ENCODE measurements around the gene RAB3D. TPM values are rescaled to one million over a fixed set of nuclear protein-coding genes. Genes with fewer than 3 reads are reported as not detected.
A peak's percentile ranks its signal among the peaks of the same experiment; 100 is the strongest.

The RAB3D gene
- total RNA-seq, 1 experiment from 2014 or later, result 35.0 TPM

DNA sequence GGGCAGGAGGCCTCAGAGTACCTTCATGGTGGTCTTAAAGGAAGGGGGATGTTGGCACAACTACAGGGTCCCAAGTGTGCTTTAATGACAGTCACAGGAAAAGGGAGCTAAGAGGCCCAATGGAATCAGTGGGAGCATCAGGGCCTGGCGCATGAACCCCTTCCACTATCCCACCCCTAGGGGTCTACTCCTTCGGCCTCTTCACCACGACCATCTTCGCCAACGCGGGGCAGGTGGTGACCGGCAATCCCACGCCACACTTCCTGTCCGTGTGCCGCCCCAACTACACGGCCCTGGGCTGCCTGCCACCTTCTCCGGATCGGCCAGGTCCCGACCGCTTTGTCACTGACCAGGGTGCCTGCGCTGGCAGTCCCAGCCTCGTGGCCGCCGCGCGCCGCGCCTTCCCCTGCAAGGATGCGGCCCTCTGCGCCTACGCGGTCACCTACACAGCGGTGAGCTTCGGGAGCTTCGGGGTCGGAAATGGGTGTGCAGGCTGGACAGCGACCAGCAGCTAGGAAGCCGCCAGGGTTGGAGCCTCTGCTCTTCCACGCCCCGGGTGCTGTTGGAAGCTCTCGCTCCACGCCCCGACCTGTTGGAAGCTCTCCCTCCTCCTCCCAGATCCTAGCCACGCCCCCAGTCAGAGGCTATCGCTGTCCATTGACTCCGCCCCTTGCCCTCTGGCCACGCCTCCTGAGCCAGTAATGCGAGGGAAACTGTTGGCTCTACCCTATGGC is 21.7 kb upstream of the RAB3D start:
- ChIA-PET CTCF (no interaction called here), POLR2A (ENCODE audit: unreplicated experiment) (interaction anchor here (0.6 kb wide), 1 partner anchor 709 kb away, joined by 5 read pairs; no protein-coding TSS in a partner anchor)
- H3K4me1 ChIP-seq (replicated peaks; ENCODE audit: insufficient read depth), result peaks cover 15% of the 10 kb centered on the region
- no peaks in the 10 kb centered on the region for H3K9me2 ChIP-seq (ENCODE audit: insufficient read depth)
- peaks cover 1% of the 10 kb centered on the region; the same call in 1 of the 2 replicates for H3K79me2 ChIP-seq (ENCODE audit: low read depth)
- no peak overlapping the region for H2AFZ ChIP-seq
- no peak overlapping the region for H3K4me3 ChIP-seq
- peaks cover 11% of the 10 kb centered on the region; the same call in 1 of the 2 replicates for H3K36me3 ChIP-seq (ENCODE audit: low read depth)
- TF ChIP-seq, protein P1, sequence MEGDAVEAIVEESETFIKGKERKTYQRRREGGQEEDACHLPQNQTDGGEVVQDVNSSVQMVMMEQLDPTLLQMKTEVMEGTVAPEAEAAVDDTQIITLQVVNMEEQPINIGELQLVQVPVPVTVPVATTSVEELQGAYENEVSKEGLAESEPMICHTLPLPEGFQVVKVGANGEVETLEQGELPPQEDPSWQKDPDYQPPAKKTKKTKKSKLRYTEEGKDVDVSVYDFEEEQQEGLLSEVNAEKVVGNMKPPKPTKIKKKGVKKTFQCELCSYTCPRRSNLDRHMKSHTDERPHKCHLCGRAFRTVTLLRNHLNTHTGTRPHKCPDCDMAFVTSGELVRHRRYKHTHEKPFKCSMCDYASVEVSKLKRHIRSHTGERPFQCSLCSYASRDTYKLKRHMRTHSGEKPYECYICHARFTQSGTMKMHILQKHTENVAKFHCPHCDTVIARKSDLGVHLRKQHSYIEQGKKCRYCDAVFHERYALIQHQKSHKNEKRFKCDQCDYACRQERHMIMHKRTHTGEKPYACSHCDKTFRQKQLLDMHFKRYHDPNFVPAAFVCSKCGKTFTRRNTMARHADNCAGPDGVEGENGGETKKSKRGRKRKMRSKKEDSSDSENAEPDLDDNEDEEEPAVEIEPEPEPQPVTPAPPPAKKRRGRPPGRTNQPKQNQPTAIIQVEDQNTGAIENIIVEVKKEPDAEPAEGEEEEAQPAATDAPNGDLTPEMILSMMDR (conservative IDR thresholded peaks at IDR 0.05), result no peak
- TF ChIP-seq EZH2 (IDR thresholded peaks at IDR 0.05; ENCODE audit: low read depth), result no peak
- H3K9me3 ChIP-seq (ENCODE audit: insufficient read depth, low read depth), result no peaks in the 10 kb centered on the region
- BruUV-seq (replicated peaks), result no TSS peak
- no peak for DNase-seq
- peaks cover 2% of the 10 kb centered on the region; the same call in 1 of the 2 replicates for H4K20me1 ChIP-seq (ENCODE audit: insufficient read depth)
- peaks cover 32% of the 10 kb centered on the region; the same call in 1 of the 2 replicates for H3F3A ChIP-seq (ENCODE audit: insufficient read depth, low read depth)
- H3K4me2 ChIP-seq, result no peak overlapping the region
- H3K27me3 ChIP-seq (ENCODE audit: insufficient read depth, low read depth), result no peaks in the 10 kb centered on the region
- intact Hi-C loops (cut with micrococcal nuclease; ENCODE audit: unreplicated experiment), result no loop called here
- no peak overlapping the region for H3K27ac ChIP-seq

DNA sequence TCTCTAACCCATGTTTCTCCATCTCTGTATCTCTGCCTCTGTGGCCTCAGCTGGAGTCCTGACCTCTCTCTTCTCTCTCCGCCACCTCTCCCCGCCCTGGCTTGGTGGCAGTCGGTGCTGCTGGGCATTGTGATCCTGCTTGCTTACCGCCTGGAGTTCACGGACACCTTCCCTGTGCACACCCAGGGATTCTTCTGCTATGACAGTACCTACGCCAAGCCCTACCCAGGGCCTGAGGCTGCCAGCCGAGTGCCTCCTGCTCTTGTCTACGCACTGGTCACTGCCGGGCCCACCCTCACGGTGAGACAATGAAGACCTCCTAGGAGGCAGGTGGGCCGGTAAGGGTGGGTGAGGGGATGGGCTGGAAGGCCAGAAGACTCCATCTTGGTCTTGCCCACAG is 20.0 kb upstream of the RAB3D start:
- peaks cover 30% of the 10 kb centered on the region; the same call in 1 of the 2 replicates for H3F3A ChIP-seq (ENCODE audit: insufficient read depth, low read depth)
- H3K4me2 ChIP-seq, result no peak overlapping the region; the same call in 1 of the 2 replicates
- ChIA-PET CTCF (no interaction called here), POLR2A (ENCODE audit: unreplicated experiment) (no interaction called here)
- no peaks in the 10 kb centered on the region for H3K9me3 ChIP-seq (ENCODE audit: insufficient read depth, low read depth)
- peak; percentile 61 to 77 for DNase-seq
- H3K79me2 ChIP-seq (ENCODE audit: low read depth), result peaks cover 7% of the 10 kb centered on the region
- peaks cover 5% of the 10 kb centered on the region; the same call in 1 of the 2 replicates for H3K36me3 ChIP-seq (ENCODE audit: low read depth)
- no peak overlapping the region for H3K27ac ChIP-seq
- H3K4me3 ChIP-seq, result no peak overlapping the region
- BruUV-seq (replicated peaks), result no TSS peak
- no peaks in the 10 kb centered on the region for H3K27me3 ChIP-seq (ENCODE audit: insufficient read depth, low read depth)
- H4K20me1 ChIP-seq (ENCODE audit: insufficient read depth), result peaks cover 6% of the 10 kb centered on the region
- no peak overlapping the region for H2AFZ ChIP-seq
- no peaks in the 10 kb centered on the region for H3K9me2 ChIP-seq (ENCODE audit: insufficient read depth)
- H3K4me1 ChIP-seq (replicated peaks; ENCODE audit: insufficient read depth), result peaks cover 25% of the 10 kb centered on the region
- intact Hi-C loops (cut with micrococcal nuclease; ENCODE audit: unreplicated experiment), result no loop called here
- TF ChIP-seq EZH2 (IDR thresholded peaks at IDR 0.05; ENCODE audit: low read depth), result no peak
- TF ChIP-seq, protein P1 (conservative IDR thresholded peaks at IDR 0.05), result no peak

DNA sequence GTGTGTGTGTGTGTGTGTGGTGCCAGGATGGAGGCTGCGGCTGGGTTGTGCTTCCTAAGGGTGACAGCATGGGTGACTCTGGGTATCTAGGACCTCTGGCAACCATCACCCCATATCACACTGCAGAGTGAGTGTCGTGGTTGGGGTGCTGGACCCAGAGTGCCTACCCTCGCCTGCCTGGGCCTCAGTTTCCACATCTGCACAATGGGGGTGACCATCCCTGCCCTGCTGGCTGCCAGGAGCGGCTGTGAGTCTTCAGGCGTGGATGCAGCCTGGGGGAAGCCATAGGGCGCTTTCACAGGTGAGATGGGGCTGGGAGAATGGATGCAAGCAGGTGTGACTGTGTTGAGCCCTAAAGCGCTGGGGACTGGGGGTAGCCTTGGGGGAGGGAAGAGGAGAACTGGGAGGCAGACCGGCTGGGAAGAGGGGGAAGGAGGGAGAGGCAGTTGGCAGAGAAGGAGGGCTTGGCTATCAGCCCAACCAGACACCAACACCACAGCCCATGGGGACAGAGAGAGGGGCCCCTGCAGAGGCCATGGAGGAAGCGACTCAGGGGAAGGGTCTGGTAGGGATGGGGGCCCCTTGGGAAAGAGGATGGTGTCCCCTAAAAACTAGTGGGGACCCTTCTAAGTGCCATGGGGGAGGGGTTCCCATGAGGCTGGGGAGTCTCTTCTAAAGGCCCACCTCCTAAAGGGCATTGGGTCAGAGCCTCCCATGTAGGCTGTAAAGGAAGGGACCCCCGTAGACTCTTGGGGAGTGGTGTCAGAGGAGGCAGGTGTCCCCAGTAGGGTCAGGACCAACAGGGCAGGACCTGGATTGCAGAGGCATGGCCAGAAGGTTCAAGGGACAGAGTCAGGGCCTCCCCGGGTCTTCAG is 17.5 kb upstream of the RAB3D start:
- no peaks in the 10 kb centered on the region for H3K9me2 ChIP-seq (ENCODE audit: insufficient read depth)
- CTCF ChIA-PET, result no interaction called here
- intact Hi-C loops (cut with micrococcal nuclease; ENCODE audit: unreplicated experiment), result no loop called here

More for the DNA sequence above, 17.5 kb upstream of the RAB3D start:
- no peak overlapping the region for H3K4me3 ChIP-seq
- TF ChIP-seq, protein P1 (conservative IDR thresholded peaks at IDR 0.05), result no peak
- no peak for TF ChIP-seq EZH2 (IDR thresholded peaks at IDR 0.05; ENCODE audit: low read depth)
- peaks cover 30% of the 10 kb centered on the region; the same call in 1 of the 2 replicates for H3F3A ChIP-seq (ENCODE audit: insufficient read depth, low read depth)
- no peaks in the 10 kb centered on the region for H3K27me3 ChIP-seq (ENCODE audit: insufficient read depth, low read depth)
- H3K4me1 ChIP-seq (replicated peaks; ENCODE audit: insufficient read depth), result peaks cover 25% of the 10 kb centered on the region
- POLR2A ChIA-PET (ENCODE audit: unreplicated experiment), result no interaction called here
- H4K20me1 ChIP-seq (ENCODE audit: insufficient read depth), result peaks cover 6% of the 10 kb centered on the region
- H3K4me2 ChIP-seq, result peak overlapping the region; percentile 99; the same call in 1 of the 2 replicates
- H3K27ac ChIP-seq, result no peak overlapping the region
- peaks cover 7% of the 10 kb centered on the region for H3K79me2 ChIP-seq (ENCODE audit: low read depth)
- no TSS peak for BruUV-seq (replicated peaks)
- no peaks in the 10 kb centered on the region for H3K9me3 ChIP-seq (ENCODE audit: insufficient read depth, low read depth)
- no peak overlapping the region for H2AFZ ChIP-seq
- no peaks in the 10 kb centered on the region for H3K36me3 ChIP-seq (ENCODE audit: low read depth)
- no peak for DNase-seq
